Stimulated activated CD8-positive, alpha-beta memory T cell treated with anti-CD3 and anti-CD28 coated beads, Interleukin-2, amount 100 ng/mL, for 48 hours (primary cell): Measurements from ENCODE around the gene ARHGAP6.

Experiments
- DNase-seq, 2 donors: peaks; one replicate each; pipeline ENCODE4 v3.0.0-alpha.2; 2020; ENCODE audit warnings: low read depth in 2 of 2

Gene ARHGAP6

DNA sequence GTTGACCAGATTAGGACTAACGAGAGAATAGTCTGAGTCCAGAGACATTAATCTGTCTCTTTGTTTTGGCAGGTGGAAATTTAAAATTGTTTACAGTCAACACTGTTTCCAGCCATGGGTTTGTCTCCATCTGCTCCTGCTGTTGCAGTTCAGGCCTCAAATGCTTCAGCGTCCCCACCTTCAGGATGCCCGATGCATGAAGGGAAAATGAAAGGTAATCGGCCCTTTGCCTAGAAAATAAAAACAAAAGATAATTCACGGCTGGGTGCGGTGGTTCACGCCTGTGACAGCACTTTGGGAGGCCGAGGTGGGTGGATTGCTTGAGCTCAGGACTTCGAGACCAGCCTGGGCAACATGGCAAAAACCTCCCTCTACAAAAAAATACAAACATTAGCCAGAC, 553.8 kb downstream of the ARHGAP6 start:
- no peak for DNase-seq

DNA sequence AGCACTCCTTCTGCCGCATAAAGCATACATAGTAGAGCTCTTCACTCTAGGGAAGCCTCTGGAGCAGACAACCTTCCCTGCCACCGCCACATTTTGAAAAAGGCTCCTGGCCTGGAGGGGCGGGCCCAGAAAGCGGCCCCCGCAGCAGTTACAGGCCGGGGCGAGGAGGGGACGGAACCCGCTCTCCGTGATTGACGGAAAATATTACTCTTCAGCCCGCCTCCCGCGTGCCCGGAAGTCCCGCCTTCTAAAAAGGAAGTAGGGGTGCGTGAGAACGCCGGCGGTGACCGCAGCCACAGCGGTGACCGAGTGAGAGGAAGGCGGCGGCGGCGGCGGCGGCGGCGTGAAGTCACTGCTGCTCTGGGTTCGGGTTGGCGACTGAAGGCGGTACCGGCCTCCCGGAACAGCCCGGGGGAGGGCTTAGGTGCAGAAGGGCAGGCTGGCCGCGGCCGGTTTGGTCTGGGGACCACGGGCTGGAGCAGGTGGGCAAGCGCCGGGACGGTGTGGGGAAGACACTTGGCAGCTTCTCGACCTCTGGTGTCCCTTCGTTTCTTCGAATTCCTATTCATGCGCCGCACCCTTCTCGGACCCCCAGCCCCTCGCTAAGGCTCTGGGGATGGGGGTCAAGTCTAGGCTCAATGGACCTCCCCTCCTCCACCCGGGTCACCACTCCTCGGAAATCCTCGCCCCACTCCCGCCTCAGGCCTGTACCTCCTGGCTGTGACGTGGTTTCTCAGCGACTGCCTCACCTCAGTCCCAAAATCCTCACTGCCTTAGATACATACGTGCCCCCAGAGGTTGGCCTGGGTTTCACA, 554.5 kb downstream of the ARHGAP6 start, which contains the start of gene HCCS:
HCCS (plus strand) TSS at position 296 of the 815 bp plus-strand sequence. CDS start 729 bp downstream, outside the sequence.
- DNase-seq = peak; percentile 59 to 70

- DNase-seq = no peak
Observed at GRCh38 chrX:11109968-11110367, 555.8 kb downstream of the ARHGAP6 start.

GRCh38 chrX:11108253-11108941, 557.3 kb downstream of the ARHGAP6 start:
- DNase-seq = no peak

- no peak for DNase-seq
Observed at GRCh38 chrX:11105080-11105479, 560.6 kb downstream of the ARHGAP6 start.

DNA sequence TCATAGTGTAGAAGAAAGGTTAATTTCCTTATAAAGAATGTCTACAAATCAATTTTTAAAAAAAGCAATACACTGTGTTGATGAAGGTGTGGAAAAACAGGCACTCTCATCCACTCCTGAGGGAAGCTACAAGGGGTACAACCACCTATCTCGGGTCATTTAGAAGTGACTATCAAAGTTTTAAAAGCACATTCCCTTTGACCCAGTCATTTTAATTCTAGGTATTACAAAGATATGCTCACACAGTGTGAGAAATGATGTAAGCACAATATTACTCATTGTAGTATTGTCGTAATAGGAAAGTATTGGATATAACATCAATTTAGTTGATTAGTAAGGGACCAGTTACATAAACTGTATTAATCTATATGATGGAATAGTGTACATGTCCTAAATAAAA, 562.0 kb downstream of the ARHGAP6 start:
- no peak for DNase-seq

- DNase-seq = no peak
Observed at GRCh38 chrX:11103006-11103405, 562.7 kb downstream of the ARHGAP6 start.

GRCh38 chrX:11100281-11101035, 565.3 kb downstream of the ARHGAP6 start:
- DNase-seq = no peak

DNA sequence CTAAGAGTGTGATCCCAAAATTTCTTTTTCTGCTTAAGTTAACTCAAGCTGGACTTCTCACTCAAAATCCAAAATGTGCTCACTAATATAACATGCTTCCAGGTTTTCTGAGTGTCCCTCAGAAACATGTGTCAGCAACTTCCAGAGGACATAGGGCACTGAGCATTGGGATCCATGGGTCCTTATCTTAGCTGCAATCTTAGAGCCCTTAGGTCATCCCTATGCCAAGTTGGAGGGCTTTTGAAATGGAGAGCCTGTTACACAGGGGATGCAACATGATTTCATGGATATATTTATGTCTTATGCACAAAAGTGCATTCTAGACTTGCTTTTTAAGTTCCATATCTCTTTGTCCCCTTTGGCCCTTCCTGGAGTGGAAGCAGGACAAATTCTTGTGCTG, 566.3 kb downstream of the ARHGAP6 start:
- no peak for DNase-seq

DNA sequence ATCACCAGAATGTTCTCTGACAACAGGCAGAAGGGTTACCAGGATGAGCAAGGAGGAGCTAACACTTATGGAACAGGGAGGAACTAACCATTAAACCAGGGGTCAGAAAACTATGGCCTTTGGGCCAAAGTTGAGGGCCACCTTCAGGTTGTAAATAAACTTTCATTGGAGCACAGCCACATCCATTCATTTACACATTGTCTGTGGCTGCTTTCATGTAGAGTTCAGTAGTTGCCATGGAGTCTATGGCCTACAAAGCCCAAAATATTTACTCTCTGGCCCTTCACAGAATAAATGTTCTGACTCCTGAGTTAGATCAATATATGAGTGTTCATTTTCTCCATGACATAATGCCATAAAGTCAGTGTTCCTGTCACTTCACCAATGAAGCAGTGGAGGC, 567.8 kb downstream of the ARHGAP6 start:
- DNase-seq = no peak

DNA sequence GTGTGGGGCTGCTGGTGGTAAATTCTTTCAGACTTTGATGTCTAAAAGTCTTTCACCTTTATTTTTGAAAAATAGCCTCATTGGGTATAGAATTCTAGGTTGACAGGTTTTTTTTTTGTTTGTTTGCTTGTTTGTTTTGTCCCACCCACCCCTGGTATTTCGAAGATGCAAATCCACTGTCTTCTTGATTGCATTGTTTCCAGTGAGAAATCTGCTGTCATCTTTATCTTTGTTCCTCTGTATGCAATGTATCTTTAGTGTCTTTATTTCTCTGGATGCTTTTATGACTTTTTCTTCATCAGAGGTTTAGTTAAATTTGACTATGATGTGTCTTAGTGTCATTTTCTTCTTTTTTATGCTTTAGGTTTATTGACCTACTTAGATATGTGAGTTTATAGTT, 575.9 kb downstream of the ARHGAP6 start:
- DNase-seq = no peak
